ENCODE results near the gene TSPAN2. TPM values are rescaled to one million over a fixed set of nuclear protein-coding genes. Genes with fewer than 3 reads are reported as not detected.

The TSPAN2 gene
- 1.8 and 2.8 TPM in 2 replicates for total RNA-seq
- polyA plus RNA-seq = 1.4 and 4.1 TPM in 2 replicates

DNA sequence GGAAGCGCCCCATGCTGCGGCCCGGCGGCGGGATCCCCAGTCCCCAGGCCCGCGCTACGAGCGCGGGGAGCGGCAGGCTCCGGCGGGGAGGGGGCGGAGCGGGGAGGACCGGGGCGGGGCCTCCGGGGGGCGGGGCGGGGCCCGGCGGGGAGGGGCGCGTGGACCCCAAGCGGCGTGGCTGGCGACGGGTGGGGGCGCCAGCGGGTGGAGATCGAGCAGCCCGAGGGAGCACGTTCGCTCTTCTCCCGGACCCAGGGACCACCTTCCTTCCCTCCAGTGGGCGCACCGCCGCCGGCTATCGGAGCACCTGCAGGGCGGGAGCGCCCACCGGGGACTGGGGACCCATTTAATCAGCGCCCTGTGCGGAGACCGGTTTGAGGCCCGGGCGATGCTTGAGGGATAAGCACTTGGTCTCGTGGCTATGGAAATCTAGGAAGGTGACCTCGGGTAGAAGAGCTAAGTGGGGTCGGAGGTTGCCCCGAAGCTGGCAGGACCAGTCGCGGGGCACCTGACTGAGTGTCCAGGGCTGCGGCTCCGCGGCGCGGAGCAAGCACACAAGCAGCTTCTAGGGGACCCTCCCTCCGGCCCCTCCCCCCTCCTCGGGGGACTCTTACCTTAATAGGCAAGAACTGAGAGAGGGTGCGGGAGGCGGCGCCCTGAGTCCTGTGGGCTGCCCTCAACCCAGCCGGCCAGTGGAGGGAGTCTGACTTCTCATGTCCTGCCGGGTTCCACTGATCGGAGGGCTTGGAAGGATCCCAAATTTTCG is at the start of gene TSPAN2:
TSPAN2 (minus strand) TSS at position 84 of the 766 bp plus-strand sequence; CDS start at position 13, 71 bp downstream.
- DNase-seq (ENCODE audit: low spot score) = peak; percentile 70
- H3K27me3 ChIP-seq = no peaks in the 10 kb centered on the region
- no peaks in the 10 kb centered on the region for H3K4me1 ChIP-seq (ENCODE audit: insufficient read depth)
- H3K36me3 ChIP-seq (replicated peaks; ENCODE audit: insufficient read depth, low read depth) = no peaks in the 10 kb centered on the region
- H3K9me2 ChIP-seq (replicated peaks; ENCODE audit: insufficient read depth) = no peaks in the 10 kb centered on the region
- H4K20me1 ChIP-seq (ENCODE audit: insufficient read depth, poor library complexity, severe bottlenecking) = no peaks in the 10 kb centered on the region
- no peak within 1 kb of the TSS for H3K27ac ChIP-seq
- H2AFZ ChIP-seq = peak within 1 kb of the TSS; percentile 75
- no peaks in the 10 kb centered on the region for H3K9me3 ChIP-seq (ENCODE audit: low read depth)
- TF ChIP-seq, protein P1, sequence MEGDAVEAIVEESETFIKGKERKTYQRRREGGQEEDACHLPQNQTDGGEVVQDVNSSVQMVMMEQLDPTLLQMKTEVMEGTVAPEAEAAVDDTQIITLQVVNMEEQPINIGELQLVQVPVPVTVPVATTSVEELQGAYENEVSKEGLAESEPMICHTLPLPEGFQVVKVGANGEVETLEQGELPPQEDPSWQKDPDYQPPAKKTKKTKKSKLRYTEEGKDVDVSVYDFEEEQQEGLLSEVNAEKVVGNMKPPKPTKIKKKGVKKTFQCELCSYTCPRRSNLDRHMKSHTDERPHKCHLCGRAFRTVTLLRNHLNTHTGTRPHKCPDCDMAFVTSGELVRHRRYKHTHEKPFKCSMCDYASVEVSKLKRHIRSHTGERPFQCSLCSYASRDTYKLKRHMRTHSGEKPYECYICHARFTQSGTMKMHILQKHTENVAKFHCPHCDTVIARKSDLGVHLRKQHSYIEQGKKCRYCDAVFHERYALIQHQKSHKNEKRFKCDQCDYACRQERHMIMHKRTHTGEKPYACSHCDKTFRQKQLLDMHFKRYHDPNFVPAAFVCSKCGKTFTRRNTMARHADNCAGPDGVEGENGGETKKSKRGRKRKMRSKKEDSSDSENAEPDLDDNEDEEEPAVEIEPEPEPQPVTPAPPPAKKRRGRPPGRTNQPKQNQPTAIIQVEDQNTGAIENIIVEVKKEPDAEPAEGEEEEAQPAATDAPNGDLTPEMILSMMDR (IDR thresholded peaks at IDR 0.05; ENCODE audit: poor library complexity) = peak; percentile 23
- no peak for TF ChIP-seq EZH2phosphoT487 (IDR thresholded peaks at IDR 0.05; ENCODE audit: low read depth, severe bottlenecking, unreplicated experiment)
- peak within 1 kb of the TSS; percentile 77 for H3K4me3 ChIP-seq
- WGBS (ENCODE audit: low lambda C conversion rate, missing lambda C conversion rate) = 4% methylated on average over 25 of the region's 68 CpGs
- H3K4me2 ChIP-seq = peak within 1 kb of the TSS; percentile 87
- no peaks in the 10 kb centered on the region for H3K79me2 ChIP-seq

DNA sequence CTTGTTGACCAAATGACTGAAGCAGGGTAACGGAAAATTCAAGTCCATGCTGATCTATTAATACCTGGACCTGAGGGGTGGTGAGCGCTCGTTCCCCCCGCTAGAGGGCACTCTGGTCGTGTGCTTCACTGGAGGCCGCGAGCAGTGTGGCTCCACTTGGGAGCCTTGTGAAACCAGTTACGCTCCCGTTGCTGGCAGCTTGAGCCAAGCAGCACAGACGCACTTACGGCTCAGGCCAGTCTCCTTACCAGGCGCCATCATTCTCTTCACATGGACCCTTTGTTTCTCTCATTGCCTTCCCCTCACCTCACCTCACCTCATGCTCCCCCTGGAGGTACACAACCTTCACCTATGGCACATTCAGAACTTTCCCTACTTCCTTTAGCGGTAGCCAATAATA is 49.7 kb upstream of the TSPAN2 start:
- no peaks in the 10 kb centered on the region for H3K9me2 ChIP-seq (replicated peaks; ENCODE audit: insufficient read depth)
- no peak overlapping the region for H3K4me3 ChIP-seq
- no peaks in the 10 kb centered on the region for H3K9me3 ChIP-seq (ENCODE audit: low read depth)
- H3K79me2 ChIP-seq = no peaks in the 10 kb centered on the region
- H3K4me1 ChIP-seq (ENCODE audit: insufficient read depth) = peaks cover 13% of the 10 kb centered on the region
- H3K4me2 ChIP-seq = no peak overlapping the region
- H3K27ac ChIP-seq = no peak overlapping the region
- H3K27me3 ChIP-seq = no peaks in the 10 kb centered on the region
- WGBS (ENCODE audit: low lambda C conversion rate, missing lambda C conversion rate) = 11% methylated on average over 13 of the region's 13 CpGs
- no peaks in the 10 kb centered on the region for H3K36me3 ChIP-seq (replicated peaks; ENCODE audit: insufficient read depth, low read depth)
- peak; percentile 94 for DNase-seq (ENCODE audit: low spot score)
- no peak overlapping the region for H2AFZ ChIP-seq
- TF ChIP-seq EZH2 (IDR thresholded peaks at IDR 0.05; ENCODE audit: borderline replicate concordance) (no peak), EZH2phosphoT487 (IDR thresholded peaks at IDR 0.05; ENCODE audit: low read depth, severe bottlenecking, unreplicated experiment) (no peak)
- TF ChIP-seq, protein P1 (IDR thresholded peaks at IDR 0.05; ENCODE audit: poor library complexity) = peak; percentile 95
- H4K20me1 ChIP-seq (ENCODE audit: insufficient read depth, poor library complexity, severe bottlenecking) = no peaks in the 10 kb centered on the region

DNA sequence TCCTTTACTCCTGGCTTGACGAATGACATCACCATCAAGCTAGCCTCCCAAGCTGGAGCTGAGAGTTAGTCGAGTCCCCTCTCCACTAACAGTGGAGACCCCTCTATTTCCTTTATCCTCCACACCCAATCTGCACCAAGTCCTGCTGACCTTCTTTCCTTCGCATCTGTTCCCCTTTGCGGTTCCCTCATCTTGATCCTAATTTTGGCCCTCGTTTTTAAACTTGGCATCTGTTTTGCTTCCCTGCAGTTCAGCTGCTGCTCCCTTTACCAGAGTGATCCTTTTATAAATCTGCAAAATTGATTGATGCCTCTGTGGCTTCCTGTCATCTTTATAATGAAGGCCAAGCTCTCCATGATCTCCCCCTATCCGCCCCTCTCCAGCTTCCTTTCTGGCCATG is 49.0 kb upstream of the TSPAN2 start:
- H3K36me3 ChIP-seq (replicated peaks; ENCODE audit: insufficient read depth, low read depth) = no peaks in the 10 kb centered on the region
- WGBS (ENCODE audit: low lambda C conversion rate, missing lambda C conversion rate) = 85% methylated on average over 6 of the region's 6 CpGs
- no peak overlapping the region for H2AFZ ChIP-seq
- no peaks in the 10 kb centered on the region for H3K27me3 ChIP-seq
- no peak for DNase-seq (ENCODE audit: low spot score)
- H3K4me3 ChIP-seq = no peak overlapping the region
- no peaks in the 10 kb centered on the region for H3K9me3 ChIP-seq (ENCODE audit: low read depth)
- H4K20me1 ChIP-seq (ENCODE audit: insufficient read depth, poor library complexity, severe bottlenecking) = no peaks in the 10 kb centered on the region
- H3K4me2 ChIP-seq = no peak overlapping the region
- H3K27ac ChIP-seq = no peak overlapping the region
- peaks cover 13% of the 10 kb centered on the region for H3K4me1 ChIP-seq (ENCODE audit: insufficient read depth)
- H3K9me2 ChIP-seq (replicated peaks; ENCODE audit: insufficient read depth) = no peaks in the 10 kb centered on the region
- no peaks in the 10 kb centered on the region for H3K79me2 ChIP-seq
- TF ChIP-seq EZH2 (IDR thresholded peaks at IDR 0.05; ENCODE audit: borderline replicate concordance) = no peak
- TF ChIP-seq, protein P1 (IDR thresholded peaks at IDR 0.05; ENCODE audit: poor library complexity) = no peak
